GM21390 (cell line): ENCODE results near the gene ZBTB8OS.
"Not testable (repeated sequence)": the region's sequence is repeated elsewhere in the genome, so short reads cannot be mapped to it uniquely, and the experiment has no call there.

Experiments
- ATAC-seq: cut with Tn5 transposase; IDR thresholded peaks from one replicate; pipeline ENCODE4 v1.9.1; 2021; ENCODE audit not compliant: unreplicated experiment

The ZBTB8OS gene

DNA sequence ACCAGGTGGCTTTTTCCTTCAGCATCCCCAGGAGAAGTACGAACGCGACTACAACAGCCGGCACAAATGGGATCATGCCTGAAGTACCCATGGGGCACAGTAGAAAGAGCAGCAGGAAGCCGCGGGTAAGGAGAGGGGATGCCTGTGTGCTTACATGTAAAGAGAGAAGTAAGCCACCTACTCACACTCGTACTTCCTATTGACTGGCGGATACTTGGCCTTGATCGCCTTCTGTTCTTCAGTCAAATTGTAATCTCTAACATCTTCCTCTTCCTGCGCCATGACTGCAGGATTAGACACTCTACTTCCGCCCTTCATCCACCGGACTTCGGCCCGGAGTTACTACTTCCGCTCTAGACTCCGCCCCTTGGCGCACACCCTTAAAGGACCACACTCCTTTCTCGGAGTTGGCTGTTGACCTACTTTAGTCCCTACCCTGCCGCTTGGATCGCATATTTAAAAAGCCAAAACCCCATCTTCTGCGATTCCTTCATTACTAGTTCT is at the start of gene ZBTB8OS:
Gene ZBTB8OS (minus strand): TSS at position 303 of the 504 bp plus-strand sequence. CDS start 21 bp downstream, at position 282.
- peak; percentile 69 for ATAC-seq

DNA sequence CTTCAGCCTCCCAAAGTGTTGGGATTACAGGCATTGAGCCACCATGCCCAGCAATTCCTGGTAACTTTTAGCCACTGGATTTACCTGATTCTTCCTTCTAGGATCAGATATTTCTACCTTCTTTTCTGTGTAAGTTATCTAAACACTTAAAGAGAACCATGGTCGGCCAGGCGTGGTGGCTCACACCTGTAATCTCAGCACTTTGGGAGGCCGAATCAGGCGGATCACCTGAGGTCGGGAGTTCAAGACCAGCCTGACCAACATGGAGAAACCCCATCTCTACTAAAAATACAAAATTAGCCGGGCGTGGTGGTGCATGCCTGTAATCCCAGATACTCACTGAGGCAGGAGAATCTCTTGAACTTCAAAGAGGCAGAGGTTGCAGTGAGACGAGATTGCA is 46.6 kb upstream of the ZBTB8OS start:
- not testable (repeated sequence) for ATAC-seq

DNA sequence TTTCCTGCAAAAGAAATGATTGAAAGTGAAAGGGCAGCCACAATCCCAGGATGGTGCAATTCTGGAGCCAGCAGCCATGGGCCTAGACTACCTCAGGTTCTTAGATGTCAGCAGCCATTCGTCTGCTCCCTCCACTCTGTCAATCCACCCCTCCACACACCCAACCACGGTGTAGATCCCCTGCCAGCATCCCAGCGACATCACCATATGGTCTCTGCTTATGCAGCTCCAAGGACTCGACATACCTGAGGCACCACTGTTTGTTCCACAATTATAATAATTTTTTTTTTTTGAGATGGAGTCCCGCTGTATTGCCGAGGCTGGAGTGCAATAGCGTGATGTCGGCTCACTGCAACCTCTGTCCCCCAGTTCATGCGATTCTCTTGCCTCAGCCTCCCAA is 45.7 kb upstream of the ZBTB8OS start:
- no peak for ATAC-seq

DNA sequence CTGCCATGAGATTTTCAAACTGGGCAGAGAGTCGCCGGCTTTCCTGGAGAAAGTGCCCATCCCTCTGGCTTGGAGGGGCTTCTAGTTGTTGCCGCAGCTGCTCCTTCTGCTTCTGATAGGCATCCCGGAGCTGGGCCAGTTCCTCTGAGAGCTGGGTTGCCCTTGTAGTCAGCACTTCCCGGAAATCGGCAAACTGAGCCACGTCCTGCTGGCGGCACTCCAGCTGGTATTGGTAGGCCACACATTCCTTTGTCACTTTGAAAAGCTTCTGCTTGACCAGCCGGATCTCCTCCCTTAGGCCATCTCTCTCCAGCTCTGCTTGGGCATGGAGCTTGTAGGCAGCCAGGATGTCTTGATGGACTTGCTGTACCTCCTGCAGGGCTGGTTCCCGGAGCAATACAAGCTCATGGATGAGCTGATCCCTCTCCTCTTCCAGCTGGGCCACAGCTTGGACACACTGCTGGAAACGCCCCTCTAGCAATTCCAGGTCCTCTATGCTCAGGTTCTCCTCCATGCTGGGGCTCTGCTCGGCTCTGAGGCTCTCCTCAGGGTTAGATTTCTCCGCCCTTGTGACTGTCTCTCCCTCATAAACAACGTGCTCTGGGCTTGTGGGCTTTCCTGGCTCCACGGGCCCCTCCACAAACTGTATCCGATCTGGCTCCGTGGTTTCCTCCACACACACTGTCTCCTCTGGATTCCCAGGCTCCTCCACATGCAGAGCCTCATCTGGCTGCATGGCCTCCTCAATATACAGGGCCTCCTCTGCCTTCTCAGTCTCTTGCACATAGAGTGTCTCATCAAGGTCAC is 45.0 kb upstream of the ZBTB8OS start:
- ATAC-seq = no peak

DNA sequence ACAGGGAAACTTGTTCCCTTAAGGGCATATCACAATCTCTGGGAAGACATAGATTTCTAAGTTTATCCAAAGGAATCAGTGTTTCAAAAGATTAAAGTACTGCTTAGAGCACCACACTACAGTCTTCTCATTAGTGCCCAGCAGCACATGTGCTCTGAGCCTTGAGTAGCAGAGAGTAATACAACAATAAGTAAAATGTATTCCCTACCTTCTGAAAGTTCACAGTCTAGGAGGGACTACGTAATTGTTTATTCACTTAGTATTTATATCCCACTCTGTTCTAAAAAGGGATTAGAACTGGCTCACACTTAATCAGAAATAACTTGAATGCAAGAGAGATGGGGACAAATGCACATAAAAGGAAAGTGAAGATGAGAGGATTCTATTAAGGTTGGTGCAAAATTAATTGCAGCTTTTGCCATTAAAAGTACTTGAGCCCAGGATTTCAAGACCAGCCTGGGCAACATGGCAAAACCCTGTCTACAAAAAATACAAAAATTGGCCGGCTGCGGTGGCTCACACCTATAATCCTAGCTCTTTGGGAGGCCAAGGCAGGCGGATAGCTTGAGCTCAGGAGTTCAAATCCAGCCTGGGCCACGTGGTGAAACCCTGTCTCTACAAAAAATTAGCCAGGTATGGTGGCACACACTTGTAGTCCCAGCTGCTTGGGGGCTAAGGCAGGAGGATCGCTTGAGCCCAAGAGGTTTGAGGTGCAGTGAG is 43.3 kb upstream of the ZBTB8OS start:
- no peak for ATAC-seq

DNA sequence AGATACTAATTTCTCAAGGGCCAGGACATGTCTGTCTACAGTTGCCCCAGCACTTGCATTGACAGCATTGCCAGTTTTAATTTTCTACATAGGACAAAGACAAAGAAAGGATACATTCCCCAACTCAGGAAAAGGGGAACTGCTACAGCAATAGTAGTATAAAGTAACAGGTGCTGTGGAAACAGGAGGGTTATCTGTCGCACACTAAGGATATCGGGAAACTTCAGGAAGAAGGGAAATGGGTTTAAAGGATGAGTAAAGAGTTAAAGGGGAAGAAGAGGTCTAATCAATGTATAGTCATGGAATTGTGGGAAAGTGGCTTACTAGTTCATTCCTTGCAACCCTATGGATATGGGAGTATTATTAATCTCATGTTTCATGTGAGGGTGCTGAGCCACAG is 36.0 kb upstream of the ZBTB8OS start:
- no peak for ATAC-seq

DNA sequence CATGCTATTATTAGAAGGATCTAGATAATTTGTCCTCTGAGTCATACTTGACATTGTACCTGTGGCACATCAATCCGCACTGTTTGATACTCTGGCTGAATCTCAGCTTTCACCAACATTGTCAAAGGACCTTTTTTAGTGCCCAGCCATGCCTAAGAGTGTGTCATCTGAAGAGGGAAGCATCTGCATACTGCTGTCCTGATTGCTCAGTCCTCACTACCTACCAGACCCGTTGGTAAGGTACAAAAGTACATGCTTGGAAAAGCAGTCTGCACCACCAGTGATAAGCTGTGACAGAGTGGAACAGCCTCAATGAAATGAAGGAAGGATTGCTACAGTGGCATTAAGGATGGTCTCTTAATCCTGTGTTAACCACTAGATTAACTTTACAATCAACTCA is 35.1 kb upstream of the ZBTB8OS start:
- no peak for ATAC-seq

DNA sequence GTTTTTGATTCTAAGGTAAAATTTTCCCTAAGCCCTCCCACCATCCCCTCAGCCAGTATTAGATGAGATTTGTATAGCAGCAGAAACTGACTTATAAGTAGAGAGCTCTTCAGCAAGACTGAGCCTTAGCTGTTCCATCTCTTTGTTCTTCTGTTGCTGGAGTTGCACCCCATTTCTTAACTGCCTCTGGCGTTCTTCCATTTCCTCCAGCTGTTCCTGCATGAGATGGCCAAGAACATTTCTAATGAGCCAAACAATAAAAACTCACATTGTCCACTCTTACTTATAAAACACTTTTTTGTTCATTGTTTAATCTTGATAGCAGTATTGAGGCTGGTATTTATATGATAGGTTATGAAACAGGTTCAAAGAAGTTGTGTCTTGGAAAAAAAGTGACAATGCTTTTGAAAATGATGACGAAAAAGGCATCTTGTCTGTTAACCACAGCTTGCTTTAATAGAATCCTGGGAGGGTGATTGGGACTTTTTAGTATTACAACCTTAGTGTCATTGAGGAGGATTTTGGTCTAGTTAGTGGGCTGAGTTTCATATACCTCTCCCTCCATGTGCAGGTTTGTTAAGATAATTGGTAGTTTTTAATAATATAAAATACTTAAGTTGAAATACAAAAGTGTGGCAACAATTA is 33.9 kb upstream of the ZBTB8OS start:
- no peak for ATAC-seq

DNA sequence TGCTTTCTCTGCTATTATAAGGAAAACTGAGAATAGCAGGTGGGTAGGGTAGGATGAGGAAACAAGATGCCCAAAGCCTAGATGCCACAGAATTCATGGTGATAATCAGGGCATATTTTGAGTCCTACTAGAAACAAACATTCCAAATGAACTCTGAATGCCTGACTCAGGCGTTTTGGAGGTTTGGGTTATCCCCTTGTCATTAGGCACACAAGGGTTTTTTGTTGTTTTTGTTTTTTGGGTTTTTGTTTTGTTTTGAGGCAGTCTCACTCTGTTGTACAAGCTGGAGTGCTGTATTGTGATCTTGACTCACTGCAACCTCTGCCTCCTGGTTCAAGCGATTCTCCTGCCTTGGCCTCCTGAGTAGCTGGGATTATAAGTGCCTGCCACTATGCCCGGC is 33.0 kb upstream of the ZBTB8OS start:
- ATAC-seq = no peak

DNA sequence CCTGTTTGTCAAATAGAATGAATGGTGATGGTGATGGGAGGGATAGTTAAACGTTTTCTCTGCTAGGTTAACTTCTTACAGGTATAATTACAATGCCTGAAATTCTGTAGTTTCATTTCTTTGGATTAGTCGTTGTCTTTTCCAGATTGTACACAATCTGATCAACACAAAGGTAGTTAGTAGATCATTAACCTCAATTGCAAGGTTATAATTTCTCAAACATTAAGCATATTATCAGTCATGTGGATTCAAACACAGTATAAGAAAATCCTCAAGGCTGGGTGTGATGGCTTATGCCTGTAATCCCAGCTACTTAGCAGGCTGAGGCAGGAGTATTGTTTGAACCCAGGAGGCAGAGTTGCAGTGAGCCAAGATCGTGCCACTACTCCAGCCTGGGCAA is 31.6 kb upstream of the ZBTB8OS start:
- ATAC-seq = no peak

DNA sequence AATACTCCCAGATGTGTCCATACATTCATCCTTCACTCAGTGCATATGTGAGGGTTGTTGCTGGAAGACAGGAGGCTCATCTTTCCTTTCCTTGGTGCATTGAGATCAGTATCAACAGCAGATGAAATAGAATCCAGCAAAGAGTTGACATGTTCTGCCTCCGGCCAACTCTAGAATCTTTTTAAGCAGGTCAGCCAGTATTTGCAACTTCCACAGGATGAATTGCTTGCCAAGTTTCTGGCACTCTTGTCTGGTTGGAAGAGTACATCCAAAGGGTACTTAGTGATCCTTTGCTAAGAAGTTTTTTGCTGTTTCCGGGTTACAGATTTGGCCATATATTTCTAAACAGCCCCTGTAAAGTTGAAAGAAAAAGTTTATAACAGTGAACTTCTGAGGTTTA is 31.2 kb upstream of the ZBTB8OS start:
- ATAC-seq = no peak

DNA sequence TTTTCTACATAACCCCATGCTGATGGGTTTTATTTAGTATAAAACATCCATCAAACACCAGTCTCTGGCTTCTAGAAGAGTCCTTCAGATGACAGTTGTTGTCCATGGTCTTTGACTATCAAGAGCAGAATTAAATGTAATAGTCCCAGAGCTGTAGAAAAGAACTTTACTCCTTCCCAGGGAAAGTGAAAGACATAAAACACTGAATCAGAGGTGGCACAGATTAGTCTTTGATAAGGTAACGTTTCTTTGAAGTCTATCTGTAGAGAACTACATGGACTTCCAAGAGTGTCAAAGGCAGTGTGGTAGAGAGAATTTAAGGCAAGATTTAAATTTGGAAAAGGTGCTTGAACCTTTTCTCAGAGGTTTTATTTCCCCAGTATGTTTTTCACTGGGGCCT is 30.3 kb upstream of the ZBTB8OS start:
- ATAC-seq = no peak

DNA sequence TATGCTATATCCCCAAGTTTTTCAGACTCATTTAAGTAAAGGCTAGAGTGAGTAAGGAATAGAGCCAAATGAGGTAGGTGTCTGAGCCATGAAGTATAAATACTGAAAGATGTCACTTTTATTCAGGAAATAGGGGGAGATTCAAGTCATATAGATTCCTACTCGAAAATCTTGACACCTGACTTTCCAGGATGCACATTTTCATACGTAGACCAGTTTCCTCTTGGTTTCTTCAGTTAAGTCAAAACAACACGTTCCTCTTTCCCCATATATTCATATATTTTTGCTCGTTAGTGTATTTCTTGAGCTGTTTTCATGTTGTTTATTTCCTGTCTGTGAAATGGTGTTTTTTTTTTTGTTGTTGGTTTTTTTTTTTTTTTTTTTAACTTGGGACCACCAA is 29.6 kb upstream of the ZBTB8OS start:
- not testable (repeated sequence) for ATAC-seq

DNA sequence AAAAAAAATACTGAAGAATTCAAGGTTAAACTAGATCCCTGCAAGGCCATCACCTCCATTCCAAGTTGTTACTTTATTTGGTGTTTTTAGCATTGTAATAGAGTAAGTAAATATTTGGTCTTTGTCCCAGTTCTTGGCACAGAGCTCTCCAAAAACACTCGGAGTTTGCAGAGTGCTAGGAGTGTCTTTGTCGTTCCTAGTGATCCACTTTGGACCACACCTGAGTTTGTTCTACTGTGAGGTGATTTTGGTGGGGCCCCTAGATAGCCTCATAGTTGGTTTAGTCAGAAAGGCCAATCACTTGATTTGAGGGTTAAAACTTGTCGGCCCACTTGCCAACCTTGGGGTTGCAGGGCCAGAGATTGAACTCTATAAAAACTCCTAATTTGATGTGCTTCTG is 26.6 kb upstream of the ZBTB8OS start:
- no peak for ATAC-seq

DNA sequence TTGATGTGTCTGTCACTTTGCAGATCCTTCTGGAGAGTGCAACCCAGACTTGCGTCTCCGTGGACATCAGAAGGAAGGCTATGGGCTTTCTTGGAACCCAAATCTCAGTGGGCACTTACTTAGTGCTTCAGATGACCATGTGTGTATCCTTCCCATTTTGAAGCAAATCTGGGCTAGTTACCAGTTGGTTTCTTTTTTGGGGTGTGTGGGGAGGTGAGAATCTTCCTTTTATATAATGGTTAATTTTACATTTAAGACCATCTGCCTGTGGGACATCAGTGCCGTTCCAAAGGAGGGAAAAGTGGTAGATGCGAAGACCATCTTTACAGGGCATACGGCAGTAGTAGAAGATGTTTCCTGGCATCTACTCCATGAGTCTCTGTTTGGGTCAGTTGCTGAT is 18.4 kb upstream of the ZBTB8OS start:
- not testable (repeated sequence) for ATAC-seq

DNA sequence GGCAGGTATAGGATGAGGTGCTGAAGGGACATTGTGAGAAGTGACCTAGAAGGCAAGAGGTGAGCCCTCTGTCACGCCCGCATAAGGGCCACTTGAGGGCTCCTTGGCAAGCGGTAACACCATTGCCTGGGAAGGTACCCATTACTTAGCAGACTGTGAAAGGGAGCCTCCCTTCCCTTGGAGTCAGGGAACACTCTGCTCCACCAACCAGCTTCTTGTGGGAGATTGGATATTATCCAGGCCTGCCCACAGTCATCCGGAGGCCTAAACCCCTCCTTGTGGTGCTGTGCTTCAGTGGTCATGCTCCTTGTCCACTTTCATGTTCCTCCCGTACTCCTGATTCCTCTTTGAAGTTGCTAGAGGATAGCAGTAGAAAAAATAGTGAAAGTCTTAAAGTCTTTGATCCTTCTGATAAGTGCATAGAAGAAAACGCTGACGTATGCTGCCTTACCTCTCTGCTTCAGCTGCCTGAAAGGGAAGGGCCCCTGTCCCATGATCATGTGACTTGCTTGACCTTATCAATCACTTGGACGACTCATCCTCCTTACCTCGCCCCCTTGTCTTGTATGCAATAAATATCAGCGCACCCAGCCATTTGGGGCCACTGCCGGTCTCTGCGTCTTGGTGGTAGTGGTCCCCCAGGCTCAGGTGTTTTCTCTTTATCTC is 16.7 kb upstream of the ZBTB8OS start:
- no peak for ATAC-seq

DNA sequence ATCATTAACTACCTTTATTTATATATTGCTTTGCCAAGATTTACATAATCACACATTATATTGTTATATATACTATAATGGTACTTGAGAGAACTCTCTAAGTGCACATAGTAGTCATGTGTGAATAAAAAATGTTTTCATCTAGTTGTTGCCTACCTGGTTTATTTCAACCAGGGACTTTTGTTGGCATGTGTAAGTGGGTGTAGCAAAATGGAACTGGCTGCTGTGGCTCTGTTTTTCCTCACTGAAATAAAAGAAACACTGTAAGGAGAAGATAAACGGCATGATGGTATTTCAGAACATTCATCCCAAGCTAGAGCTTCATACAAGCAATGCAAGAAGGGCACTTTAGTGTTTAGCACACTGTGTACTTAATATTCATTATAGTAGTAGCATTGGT is 15.6 kb upstream of the ZBTB8OS start:
- no peak for ATAC-seq

DNA sequence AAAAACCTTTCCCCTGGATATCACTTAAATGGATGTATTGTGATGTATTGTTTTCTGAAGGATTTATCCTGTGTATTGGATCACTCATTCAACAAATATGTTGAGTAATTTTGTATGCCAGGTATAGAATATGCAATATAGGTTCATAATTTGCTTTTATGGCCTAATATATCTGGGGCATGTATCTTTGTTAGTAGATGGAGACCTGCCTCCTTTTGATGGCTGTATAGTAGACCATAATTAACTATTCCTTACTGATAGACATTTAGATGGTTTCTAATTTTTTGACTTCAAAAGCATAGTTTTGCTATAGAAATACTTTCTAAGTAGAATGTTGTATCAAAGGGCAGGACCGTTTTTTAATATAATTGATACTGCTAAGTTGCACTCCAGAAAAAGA is 9.2 kb upstream of the ZBTB8OS start:
- no peak for ATAC-seq

DNA sequence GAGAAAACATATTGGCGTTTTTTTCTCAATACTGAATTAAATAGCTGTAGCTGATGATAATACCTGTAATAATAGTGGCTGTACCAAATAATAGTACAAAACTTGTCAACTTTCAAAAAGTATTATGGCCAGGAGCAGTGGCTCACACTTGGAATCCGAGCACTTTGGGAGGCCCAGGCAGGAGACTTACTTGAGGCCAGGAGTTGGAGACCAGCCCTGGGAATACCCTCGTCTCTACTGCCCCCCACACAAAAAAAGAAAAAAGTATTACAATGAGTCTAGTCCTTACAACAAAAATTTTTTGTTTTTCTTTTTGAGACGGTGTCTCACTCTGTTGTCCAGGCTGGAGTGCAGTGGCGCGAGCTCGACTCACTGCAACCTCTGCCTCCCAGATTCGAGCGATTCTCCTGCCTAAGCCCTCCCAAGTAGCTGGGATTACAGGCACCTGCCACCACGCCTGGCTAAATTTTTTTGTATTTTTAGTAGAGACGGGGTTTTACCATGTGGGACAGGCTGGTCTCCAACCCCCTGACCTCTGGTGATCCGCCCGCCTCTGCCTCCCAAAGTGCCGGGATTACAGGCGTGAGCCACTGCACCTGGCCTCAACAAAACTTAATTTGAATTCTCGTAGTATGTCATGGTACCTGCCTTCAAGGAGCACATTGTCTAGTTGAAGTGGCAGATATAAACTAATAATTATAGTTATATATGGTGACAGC is 2.1 kb upstream of the ZBTB8OS start:
- ATAC-seq = no peak

DNA sequence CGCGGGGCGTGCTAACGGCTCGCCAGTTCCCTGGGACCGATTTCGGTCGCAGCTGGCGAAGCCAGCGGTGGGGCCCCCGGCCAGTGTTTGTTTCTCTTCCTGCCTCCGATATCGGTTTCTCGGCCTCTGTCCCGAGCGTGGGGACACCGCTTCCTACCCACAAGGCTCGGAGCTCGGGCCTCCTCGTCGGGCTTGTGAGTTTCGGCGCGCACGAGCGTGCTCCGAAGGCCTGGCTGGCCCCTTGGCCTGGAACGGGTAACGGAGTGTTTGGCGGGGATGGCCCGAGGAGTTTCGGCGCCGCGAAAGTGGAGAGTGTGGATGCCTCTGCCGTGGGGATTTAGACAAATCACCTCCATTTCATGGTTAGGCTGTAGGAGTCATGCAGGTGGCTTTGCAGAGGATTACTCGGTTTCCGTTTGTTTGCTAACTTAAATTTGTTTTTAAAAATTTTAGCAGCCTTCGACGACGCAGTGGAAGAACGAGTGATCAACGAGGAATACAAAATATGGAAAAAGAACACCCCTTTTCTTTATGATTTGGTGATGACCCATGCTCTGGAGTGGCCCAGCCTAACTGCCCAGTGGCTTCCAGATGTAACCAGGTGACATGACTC is 1.2 kb upstream of the ZBTB8OS start:
- ATAC-seq = no peak
